ENCODE results near the gene TLE1. TPM values are rescaled to one million over a fixed set of nuclear protein-coding genes. Genes with fewer than 3 reads are reported as not detected.
A peak's percentile ranks its signal among the peaks of the same experiment; 100 is the strongest.

TLE1 gene
- total RNA-seq, 1 donor from 2014 or later, result 60.6 TPM

- Mint-ChIP-seq H3K9me3 (ENCODE audit: unreplicated experiment) (no peaks in the 10 kb centered on the region), H3K27ac (ENCODE audit: unreplicated experiment) (no peak overlapping the region), H3K4me3 (ENCODE audit: unreplicated experiment) (no peak overlapping the region), H3K27me3 (ENCODE audit: unreplicated experiment) (peaks cover 4% of the 10 kb centered on the region), H3K4me1 (ENCODE audit: unreplicated experiment) (peaks cover 18% of the 10 kb centered on the region), H3K36me3 (ENCODE audit: unreplicated experiment) (no peaks in the 10 kb centered on the region)
- no peak for TF ChIP-seq CTCF (IDR thresholded peaks at IDR 0.05)
- DNase-seq (ENCODE audit: extremely low spot score, unreplicated experiment), result peak; percentile 7
These were observed 32.9 kb upstream of the TLE1 start for GRCh38 chr9:81722277-81722676.

GRCh38 chr9:81720450-81721086, 31.2 kb upstream of the TLE1 start:
- Mint-ChIP-seq H3K4me3 (ENCODE audit: unreplicated experiment) (no peak overlapping the region), H3K4me1 (ENCODE audit: unreplicated experiment) (peaks cover 18% of the 10 kb centered on the region), H3K36me3 (ENCODE audit: unreplicated experiment) (no peaks in the 10 kb centered on the region), H3K27ac (ENCODE audit: unreplicated experiment) (no peak overlapping the region), H3K27me3 (ENCODE audit: unreplicated experiment) (peaks cover 4% of the 10 kb centered on the region), H3K9me3 (ENCODE audit: unreplicated experiment) (no peaks in the 10 kb centered on the region)
- no peak for TF ChIP-seq CTCF (IDR thresholded peaks at IDR 0.05)
- DNase-seq (ENCODE audit: extremely low spot score, unreplicated experiment), result no peak

GRCh38 chr9:81719972-81720371, 30.6 kb upstream of the TLE1 start:
- no peak for DNase-seq (ENCODE audit: extremely low spot score, unreplicated experiment)
- H3K27ac Mint-ChIP-seq (ENCODE audit: unreplicated experiment), result no peak overlapping the region
- no peak for TF ChIP-seq CTCF (IDR thresholded peaks at IDR 0.05)
- no peaks in the 10 kb centered on the region for H3K9me3 Mint-ChIP-seq (ENCODE audit: unreplicated experiment)
- H3K36me3 Mint-ChIP-seq (ENCODE audit: unreplicated experiment), result no peaks in the 10 kb centered on the region
- peaks cover 4% of the 10 kb centered on the region for H3K27me3 Mint-ChIP-seq (ENCODE audit: unreplicated experiment)
- H3K4me3 Mint-ChIP-seq (ENCODE audit: unreplicated experiment), result no peak overlapping the region
- peaks cover 15% of the 10 kb centered on the region for H3K4me1 Mint-ChIP-seq (ENCODE audit: unreplicated experiment)

DNA sequence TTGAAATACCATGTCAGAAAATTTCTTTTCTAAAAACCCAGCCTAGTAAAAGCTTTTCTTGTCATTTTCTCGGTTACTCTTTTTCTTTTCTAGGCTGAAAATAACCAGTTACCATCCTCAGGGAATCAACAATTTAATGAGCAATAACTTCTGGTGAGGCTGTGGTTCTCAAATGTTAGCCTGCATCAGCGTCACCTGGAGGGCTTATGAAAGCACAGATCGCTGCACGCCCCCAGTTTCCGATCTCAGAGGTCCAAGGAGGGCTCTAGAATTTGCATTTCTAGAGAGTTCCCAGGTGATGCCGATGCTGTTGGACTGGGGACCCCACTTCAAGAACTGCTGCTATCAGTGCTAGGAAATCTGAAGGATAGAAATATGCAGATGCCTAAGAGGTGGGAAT, 28.9 kb upstream of the TLE1 start:
- H3K27me3 Mint-ChIP-seq (ENCODE audit: unreplicated experiment), result peaks cover 4% of the 10 kb centered on the region
- no peak overlapping the region for H3K27ac Mint-ChIP-seq (ENCODE audit: unreplicated experiment)
- no peak for TF ChIP-seq CTCF (IDR thresholded peaks at IDR 0.05)
- no peaks in the 10 kb centered on the region for H3K36me3 Mint-ChIP-seq (ENCODE audit: unreplicated experiment)
- no peak overlapping the region for H3K4me3 Mint-ChIP-seq (ENCODE audit: unreplicated experiment)
- no peak for DNase-seq (ENCODE audit: extremely low spot score, unreplicated experiment)
- H3K9me3 Mint-ChIP-seq (ENCODE audit: unreplicated experiment), result no peaks in the 10 kb centered on the region
- H3K4me1 Mint-ChIP-seq (ENCODE audit: unreplicated experiment), result peaks cover 4% of the 10 kb centered on the region

GRCh38 chr9:81717747-81718077, 28.4 kb upstream of the TLE1 start:
- no peak for DNase-seq (ENCODE audit: extremely low spot score, unreplicated experiment)
- no peaks in the 10 kb centered on the region for H3K9me3 Mint-ChIP-seq (ENCODE audit: unreplicated experiment)
- no peak overlapping the region for H3K4me3 Mint-ChIP-seq (ENCODE audit: unreplicated experiment)
- H3K27me3 Mint-ChIP-seq (ENCODE audit: unreplicated experiment), result peaks cover 4% of the 10 kb centered on the region
- H3K4me1 Mint-ChIP-seq (ENCODE audit: unreplicated experiment), result peaks cover 4% of the 10 kb centered on the region
- H3K36me3 Mint-ChIP-seq (ENCODE audit: unreplicated experiment), result no peaks in the 10 kb centered on the region
- no peak for TF ChIP-seq CTCF (IDR thresholded peaks at IDR 0.05)
- H3K27ac Mint-ChIP-seq (ENCODE audit: unreplicated experiment), result no peak overlapping the region

Data from osteocyte (in vitro differentiated cells).